HG02943 (cell line): ENCODE measurements around the gene WDR59.
"Not testable (repeated sequence)": the region's sequence is repeated elsewhere in the genome, so short reads cannot be mapped to it uniquely, and the experiment has no call there.

Experiments
- ATAC-seq: cut with Tn5 transposase; IDR thresholded peaks from one replicate; pipeline ENCODE4 v1.9.1; 2021; ENCODE audit warnings: mild to moderate bottlenecking, low read depth, moderate library complexity; ENCODE audit not compliant: unreplicated experiment

WDR59 gene

GRCh38 chr16:74871608-74872007, 113.3 kb downstream of the WDR59 start:
- no peak for ATAC-seq

DNA sequence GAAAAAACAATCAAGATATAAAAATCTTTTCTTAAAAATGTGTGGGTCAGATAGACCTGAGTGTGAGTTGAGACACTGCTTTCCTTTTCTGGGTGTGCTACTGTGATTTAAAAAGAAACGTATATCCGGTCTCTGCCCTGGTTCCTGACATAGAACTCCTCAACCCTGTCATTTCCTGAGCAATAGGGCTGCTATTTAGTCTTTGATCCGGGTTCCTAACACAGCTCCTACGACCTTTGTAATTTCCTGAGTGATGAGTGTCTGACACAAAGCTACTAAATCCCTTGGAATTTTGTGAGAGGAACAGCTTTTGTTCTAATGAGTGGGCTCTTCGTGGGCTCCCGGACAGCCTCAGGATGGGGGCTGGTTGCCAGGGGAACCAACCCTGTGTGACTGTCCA, 116.4 kb downstream of the WDR59 start:
- no peak for ATAC-seq

- no peak for ATAC-seq
Measured at GRCh38 chr16:74868035-74868434, 116.9 kb downstream of the WDR59 start.

DNA sequence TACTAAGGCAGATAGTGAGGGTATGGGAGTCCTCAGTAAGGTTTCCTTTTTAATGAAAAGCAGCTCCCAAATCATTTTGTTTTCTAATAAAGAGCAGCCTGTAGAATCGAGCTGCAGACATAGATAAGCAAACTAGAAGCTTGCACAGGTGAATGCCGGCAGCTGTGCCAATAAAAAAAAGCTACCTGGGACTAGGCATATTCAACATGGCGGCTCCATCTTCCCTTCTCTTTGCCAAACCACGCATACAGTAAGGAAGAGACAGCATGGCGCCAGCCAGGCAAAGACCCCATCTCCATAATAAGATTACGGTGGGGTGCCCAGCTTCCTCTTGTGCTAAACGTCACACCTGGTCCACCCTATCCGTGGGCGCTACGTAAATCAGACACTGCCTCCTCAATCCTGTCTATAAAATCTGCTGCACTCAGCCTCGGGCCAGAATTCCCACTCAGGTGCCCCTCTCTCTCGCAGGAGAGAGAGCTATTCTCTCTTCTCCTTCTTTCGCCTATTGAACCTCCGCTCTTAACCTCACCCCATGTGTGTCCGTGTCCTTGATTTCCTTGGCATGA, 117.6 kb downstream of the WDR59 start:
- ATAC-seq = no peak

DNA sequence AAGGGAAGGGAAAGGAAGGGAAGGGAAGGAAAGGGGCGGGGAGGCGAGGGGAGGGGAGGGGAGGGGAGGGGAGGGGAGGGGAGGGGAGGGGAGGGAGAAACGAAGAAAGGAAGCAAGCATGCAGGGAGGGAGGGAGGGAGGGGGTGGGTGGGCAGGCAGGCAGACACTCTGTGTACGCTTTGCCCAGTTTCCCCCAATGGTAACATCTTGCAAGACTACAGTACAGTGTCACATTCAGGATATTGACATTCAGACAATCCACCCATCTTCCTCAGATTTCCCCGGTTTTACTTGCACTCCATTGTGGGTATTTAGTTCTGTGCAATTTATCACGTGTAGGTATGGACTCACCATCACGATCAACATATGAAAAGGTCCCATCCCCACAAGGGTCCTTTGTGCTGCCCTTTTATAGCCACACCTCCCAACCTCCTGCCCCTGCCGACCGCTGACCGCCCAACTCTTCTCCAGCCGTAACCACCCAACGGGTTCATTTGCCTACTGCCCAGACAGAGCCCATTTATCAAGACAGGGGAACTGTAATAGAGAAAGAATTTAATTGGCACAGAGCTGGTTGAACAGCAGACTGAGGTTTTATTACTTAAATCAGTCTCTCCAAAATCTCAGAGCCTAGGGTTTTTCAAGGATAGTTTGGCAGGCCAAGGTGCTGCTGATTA, 118.9 kb downstream of the WDR59 start:
- ATAC-seq = no peak

DNA sequence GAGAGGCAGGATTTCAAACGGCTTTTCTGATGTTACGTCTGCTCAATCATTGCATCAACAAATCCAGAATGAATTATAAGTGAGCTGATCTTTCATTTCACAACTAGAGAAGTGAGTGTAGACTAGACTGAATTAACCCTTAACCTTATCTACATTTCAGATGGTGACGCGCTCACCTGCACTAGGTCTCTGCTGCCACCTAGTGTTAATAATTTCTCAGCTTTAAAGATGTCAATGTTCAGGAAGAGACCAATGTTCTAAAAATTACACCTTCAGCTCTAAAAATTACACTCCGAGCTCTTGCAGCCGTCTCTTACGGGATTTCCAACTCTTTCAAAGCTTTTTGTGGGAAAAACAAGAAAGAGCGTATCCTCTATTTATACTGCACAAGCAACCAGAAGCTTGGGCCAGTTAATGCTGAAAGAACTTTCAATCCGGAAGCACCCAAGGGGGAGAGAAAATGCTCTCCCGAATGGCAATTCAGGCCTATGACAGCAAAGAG, 122.1 kb downstream of the WDR59 start:
- ATAC-seq = no peak

DNA sequence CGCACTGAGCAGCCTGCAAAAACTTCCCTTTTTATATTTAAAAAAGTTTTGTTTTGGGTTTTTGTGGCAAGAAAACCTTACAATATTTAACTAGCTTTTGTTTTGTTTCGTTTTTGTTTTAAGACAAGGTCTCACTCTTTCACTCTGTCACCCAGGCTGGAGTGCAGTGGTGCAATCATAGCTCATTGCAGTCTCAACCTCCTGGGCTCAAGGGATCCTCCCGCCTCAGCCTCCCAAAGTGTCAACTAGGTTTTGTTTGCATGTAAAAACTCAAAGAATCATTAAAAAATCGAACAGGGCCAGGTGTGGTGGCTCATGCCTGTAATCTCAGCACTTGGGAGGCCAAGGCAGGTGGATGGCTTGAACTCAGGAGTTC, 132.4 kb downstream of the WDR59 start:
- no peak for ATAC-seq

- no peak for ATAC-seq
Measured at GRCh38 chr16:74850027-74850426, 134.9 kb downstream of the WDR59 start.

- ATAC-seq = no peak
Measured at GRCh38 chr16:74847202-74847601, 137.7 kb downstream of the WDR59 start.

DNA sequence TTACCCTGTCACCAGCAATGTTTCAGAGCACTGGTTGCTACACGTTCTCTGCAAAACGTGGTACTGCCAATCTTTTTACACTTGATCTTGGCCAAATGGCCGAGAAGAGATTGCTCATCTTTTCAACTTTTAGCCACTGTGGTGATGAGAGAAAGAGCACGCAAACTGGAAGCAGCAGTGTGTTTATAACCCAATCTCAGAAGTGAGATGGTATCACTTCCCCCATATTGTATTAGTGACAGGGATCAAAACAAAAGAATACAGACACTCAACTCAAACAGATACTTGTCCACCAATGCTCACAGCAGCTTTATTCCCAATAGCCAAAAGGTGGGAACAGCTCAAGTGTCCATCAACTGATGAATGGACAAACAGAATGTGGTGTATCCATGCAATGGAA, 138.2 kb downstream of the WDR59 start:
- ATAC-seq = no peak

- ATAC-seq = no peak
Measured at GRCh38 chr16:74844041-74844980, 140.6 kb downstream of the WDR59 start.

DNA sequence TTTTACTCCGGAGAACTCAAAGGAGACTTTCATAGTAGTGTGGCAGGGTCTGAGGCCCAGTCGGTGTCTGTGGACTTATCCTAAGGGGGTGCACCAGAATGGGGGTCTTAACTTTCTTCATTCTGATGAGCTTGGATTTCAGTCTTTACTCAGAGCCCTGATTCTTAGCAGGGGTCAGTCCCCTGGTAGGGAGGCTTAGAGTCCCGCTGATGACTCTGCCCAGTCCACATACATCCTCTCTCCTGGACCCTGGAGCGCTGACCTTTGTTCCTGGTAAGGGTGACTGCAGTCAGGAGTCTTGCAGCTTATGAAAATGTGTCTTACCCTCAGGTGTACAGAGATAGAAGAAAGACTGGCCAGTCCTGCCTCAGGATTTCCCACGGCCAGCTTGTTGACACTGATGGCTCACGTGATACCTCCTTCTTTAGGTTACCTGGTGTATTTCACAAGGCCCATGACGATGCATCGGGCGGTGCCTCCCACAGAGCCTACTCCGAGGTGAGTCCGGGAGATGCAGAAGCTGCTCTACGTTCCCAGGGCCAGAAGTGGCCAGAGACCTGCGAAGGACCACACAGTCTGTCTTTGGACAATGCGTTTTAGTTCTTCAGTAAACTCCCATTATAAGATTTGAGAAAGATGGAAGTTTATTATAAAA, 141.4 kb downstream of the WDR59 start:
- not testable (repeated sequence) for ATAC-seq

GRCh38 chr16:74842413-74842812, 142.5 kb downstream of the WDR59 start:
- ATAC-seq = no peak

- ATAC-seq = no peak
Measured at GRCh38 chr16:74841904-74842303, 143.0 kb downstream of the WDR59 start.

DNA sequence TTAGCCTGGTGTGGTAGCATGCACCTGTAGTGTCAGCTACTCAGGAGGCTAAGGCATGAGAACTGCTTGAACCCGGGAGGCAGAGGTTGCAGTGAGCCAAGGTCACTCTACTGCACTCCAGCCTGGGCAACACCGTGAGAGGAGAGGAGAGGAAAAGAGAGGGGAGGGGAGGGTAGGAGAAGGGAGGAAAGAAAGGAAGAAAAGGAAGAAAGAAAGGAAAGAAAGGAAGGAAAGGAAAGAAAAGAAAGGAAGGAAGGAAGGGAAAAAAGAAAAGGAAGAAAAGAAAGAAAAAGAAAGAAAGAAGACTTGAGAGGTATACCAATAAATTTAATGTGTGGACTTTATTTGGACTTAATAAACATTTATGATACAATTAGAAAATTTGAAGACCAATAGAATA, 143.5 kb downstream of the WDR59 start:
- no peak for ATAC-seq

DNA sequence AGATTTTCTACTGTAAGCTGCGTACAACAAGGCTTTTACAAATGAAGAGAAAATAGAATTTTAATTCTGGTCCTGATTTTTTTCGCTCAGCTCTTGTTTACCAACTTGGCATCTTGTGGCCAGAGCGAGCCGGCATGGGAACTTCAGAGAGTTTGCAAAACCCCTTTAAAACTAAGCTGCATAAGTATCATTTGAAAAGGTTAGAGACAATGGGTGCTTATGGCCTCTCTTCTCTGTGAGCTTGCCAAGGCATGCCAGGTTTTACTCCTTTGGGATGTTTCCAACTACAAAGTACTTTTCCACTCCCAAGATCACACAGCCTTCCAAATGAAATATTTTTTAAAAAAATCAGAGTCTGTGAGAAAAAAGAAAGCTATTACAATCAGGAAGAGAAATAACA, 147.9 kb downstream of the WDR59 start:
- no peak for ATAC-seq

GRCh38 chr16:74836111-74836671, 148.7 kb downstream of the WDR59 start:
- no peak for ATAC-seq

DNA sequence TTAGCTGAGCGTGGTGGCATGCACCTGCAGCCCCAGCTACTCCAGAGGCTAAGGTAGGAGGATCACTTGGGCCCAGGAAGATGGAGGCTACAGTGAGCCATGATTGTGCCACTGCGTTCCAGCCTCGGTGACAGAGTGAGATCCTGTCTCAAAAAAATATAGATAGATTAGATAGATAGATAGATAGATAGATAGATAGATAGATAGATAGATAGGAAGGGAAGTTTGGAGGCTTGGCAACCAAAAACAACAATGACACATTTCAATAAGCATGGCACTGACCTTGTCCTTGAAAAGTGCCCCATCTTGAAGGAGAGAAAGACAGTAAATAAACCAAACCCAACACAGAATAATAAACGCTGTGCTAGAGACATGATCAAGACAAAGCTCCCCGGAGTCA, 152.7 kb downstream of the WDR59 start:
- ATAC-seq = no peak

DNA sequence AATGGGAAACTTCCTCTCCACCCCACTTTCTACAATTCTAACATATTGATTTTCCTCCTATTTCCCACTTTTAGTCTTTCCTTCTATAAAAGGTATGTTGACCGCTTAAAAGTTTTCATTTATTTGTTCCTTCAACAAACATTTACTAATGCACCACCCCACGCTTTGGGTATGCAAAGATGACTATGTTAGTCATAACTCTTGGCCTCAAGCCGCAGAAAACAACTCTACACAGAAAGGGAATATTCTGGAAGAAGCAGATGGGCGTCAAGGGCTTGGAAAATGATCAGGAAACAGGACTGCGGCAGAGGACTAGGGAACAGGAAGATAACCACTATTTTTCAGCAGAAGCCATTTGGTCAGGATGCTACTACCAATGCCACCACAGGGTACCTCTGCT, 153.5 kb downstream of the WDR59 start:
- ATAC-seq = no peak

DNA sequence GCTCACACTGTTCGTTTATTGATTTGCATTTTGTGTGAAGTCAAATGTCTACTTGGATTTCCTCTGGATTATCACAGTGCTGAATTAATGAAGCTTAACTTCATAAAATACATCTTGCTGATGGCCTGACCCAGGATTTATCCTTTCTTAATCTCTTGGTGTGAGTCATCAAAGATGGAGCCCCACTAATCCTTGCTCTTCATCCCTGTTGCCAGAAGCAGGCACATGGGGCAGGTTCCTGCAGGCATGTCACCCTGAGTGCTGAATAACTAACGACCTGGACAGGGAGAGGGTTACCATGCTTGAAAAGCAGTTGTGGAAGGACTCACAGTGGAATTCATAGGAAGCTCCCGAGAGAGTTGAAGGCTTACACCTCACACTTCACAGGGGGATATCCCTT, 154.3 kb downstream of the WDR59 start:
- ATAC-seq = no peak

DNA sequence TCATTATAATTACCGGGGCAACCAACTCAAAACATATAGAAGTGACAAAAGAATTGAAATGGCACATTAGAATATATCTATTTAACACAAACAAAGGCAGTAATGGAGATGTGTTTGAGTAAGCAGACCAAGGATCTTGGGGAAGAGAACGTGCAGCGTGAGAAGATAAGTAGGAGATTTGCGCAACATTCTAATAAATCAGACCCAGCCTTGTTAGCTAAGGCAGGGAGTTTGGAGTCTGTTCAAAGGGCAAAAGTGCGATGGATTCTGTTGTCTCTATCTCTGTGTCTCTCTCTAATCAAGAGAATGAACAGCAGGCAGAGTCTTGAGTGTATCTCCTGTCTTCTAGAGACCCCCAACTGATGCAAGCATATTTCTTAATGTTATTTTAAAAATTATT, 155.3 kb downstream of the WDR59 start:
- ATAC-seq = no peak
